Measurements from ENCODE around the gene SPATA31C1.

DNA sequence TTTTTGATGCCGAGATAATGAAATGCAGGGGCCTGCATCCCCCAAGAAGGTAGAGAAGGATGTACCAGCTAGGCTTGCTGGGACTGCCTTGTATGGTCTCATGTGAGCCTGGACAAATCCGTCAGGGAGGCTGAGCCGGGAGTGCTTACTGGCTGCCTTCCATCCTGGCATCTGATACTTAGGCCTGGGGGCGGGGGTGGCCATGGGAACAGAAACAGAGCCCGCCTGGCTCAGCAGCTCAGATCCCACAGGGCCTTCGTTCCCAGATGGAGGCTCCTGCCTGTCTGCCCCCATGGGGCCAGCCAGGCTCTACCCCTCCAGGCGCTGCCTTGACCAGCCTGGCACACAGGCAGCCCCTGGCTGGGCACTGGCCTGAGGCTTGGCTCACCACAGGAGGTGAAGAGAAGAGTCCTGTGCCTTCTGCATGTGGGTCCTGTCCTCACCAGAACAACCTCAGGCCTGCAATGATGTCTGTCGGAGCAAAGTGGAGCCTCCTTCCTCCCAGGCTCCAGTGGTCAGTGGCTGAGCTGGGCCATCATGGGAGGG is 45.6 kb upstream of the SPATA31C1 start:
- no peak for TF ChIP-seq CTCF (conservative IDR thresholded peaks at IDR 0.05; ENCODE audit: low read length)
- no peak for TF ChIP-seq EZH2phosphoT487 (IDR thresholded peaks at IDR 0.05; ENCODE audit: borderline replicate concordance)

All from Loucy (cell line).